GM10847 (cell line): ENCODE measurements around the gene PPP5C.

ENCODE experiments used
- POLR2A ChIP-seq: IDR thresholded peaks from 2 replicates; pipeline ENCODE4 v1.6.1; 2011; ENCODE audit not compliant: insufficient read length; ENCODE audit errors: extremely low read depth

Gene PPP5C

DNA sequence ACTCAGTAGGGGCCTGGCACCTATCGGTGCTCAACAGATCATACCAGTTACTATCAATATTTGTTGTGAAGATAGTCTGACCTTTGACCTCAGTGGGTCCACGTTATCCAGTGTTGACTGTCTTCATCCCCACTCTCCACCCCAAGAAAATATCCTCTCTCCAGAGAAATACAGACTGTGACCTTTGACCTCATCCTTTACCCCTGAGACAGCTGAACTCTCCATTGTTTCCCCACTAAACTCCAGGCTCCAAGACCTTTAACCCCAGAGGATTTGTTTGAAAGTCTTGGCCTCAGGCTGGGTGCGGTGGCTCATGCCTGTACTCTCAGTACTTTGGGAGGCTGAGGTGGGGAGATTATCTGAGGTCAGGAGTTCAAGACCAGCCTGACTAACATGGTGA, 22.6 kb upstream of the PPP5C start:
- TF ChIP-seq POLR2A, result no peak

DNA sequence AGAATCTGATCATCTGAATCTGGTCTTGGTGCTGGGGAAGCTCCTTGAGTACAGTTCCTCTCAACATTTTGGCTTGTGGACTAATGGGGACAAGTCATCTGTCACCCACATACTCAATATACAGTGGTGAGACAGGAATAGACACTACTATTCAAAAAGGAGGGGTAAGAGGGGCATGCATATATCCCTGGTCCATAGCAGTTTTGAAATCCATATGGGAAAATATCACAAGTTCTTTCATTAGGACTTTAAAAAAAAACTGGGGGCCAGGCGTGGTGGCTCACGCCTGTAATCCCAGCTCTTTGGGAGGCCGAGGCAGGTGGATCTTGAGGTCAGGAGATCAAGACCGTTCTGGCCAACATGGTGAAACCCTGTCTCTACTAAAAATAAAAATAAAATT, 20.3 kb upstream of the PPP5C start:
- no peak for TF ChIP-seq POLR2A

GRCh38 chr19:46328079-46328478, 18.8 kb upstream of the PPP5C start:
- no peak for TF ChIP-seq POLR2A

- no peak for TF ChIP-seq POLR2A
Measured at GRCh38 chr19:46330319-46330918, 16.5 kb upstream of the PPP5C start.

DNA sequence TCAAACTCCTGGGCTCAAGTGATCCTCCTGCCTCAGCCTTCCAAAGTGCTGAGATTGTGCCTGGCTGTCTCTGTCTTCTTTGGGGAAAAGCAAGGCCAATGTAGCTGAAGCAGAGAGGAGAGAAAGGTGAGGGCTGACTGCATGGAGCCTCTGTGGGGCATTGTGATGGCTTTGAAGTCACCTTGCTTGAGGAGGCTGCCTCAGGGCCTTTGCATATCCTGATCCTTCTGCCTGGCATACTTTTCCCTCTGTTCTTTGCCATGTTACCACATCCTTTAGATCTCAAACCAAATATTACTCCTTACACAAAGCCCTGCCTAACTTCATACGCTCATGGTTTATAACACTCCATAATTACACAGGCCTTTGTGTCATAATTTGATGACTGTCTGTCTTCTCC, 9.4 kb upstream of the PPP5C start:
- TF ChIP-seq POLR2A, result no peak

DNA sequence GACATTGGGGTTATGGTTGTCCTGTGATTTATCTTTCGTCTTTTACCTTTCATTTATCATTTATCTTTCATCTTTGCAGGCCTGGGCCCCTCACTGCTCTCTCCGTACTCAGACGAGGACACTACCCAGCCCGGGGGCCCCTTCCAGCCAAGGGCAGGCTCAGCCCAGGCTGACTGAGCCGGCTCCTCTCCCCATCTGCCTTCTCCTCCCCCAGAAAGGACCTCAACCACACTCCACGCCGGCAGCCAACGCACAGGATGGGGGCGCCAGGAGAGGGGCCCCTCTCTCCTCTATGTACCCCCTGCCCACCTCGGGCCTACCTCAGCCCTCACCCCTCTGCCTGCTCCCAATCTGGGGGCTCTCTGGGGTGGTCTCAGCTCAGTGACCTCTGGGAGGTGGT, 7.4 kb upstream of the PPP5C start:
- no peak for TF ChIP-seq POLR2A

GRCh38 chr19:46340051-46340659, 6.7 kb upstream of the PPP5C start:
- TF ChIP-seq POLR2A, result no peak

- TF ChIP-seq POLR2A, result no peak
Measured at GRCh38 chr19:46341937-46342336, 5.0 kb upstream of the PPP5C start.

- TF ChIP-seq POLR2A, result no peak
Measured at GRCh38 chr19:46344363-46344762, 2.5 kb upstream of the PPP5C start.

DNA sequence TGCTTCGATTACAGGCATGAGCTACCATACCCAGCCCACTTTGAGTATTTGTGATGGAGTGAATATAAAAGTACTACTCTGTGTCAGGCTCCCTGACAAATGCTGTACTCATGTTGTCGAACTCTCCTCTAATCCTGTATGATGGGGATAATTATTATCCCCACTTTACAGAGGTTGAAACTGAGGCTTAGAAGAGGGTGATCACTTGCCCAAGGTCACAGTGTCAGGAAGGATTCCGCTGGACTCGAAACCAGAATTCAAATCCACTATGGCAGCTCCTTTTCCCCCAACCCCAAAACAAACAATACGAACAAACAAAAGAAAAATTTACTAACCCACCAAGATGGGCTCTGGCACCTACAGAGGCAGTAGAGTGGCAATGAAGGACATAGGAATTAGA, 1.7 kb upstream of the PPP5C start:
- no peak for TF ChIP-seq POLR2A

- no peak for TF ChIP-seq POLR2A
Measured at GRCh38 chr19:46347572-46347883, 641 bp downstream of the PPP5C start.

- no peak for TF ChIP-seq POLR2A
Measured at GRCh38 chr19:46347985-46348384, 1.1 kb downstream of the PPP5C start.

GRCh38 chr19:46349311-46349993, 2.6 kb downstream of the PPP5C start:
- no peak for TF ChIP-seq POLR2A

GRCh38 chr19:46350029-46350757, 3.3 kb downstream of the PPP5C start:
- TF ChIP-seq POLR2A, result no peak

DNA sequence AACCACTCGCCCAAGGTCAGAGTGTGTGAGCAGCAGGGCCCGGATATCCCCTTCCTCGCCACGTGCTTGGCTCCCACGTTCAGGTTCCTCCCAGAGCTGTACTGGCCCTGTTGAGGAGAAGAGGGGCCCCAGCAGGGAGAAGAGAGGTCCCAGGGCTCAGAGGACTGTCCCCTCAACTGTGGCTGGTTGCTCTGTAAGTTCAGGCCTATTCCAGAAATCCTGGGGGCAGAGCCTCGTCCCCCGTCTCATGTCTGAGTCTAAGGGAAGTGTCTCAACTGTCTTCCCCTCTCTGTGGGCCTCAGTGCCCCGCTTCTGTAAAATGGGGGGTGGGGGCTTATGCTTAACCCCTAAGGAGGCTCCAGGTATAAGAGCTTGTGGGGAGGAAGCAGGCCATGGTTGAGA, 3.9 kb downstream of the PPP5C start:
- TF ChIP-seq POLR2A, result no peak
